Ascending aorta (tissue), 2 donors: Measurements from ENCODE around the gene ARPC4. TPM values are rescaled to one million over a fixed set of nuclear protein-coding genes. Genes with fewer than 3 reads are reported as not detected.

Source experiments
- DNase-seq, 2 donors: peaks; one replicate each; pipeline ENCODE4 v3.0.0-alpha.2; 2019; ENCODE audit warnings: low spot score in 2 of 2
- H3K27ac ChIP-seq, 2 donors: fragments of 200-600 bp; sonication (generic); one replicate each; pipeline ENCODE4 v1.5.1; 2016 to 2017; ENCODE audit warnings: mild to moderate bottlenecking in 1 of 2
- H3K27me3 ChIP-seq: fragments of 200-600 bp; sonication (generic); one replicate; pipeline ENCODE4 v1.5.1; 2017
- H3K36me3 ChIP-seq, 2 donors: fragments of 200-600 bp; sonication (generic); one replicate each; pipeline ENCODE4 v1.5.1; 2016
- H3K4me1 ChIP-seq, 2 donors: fragments of 200-600 bp; sonication (generic); one replicate each; pipeline ENCODE4 v1.5.1; 2016 to 2017; ENCODE audit warnings: mild to moderate bottlenecking in 1 of 2
- H3K4me3 ChIP-seq, 2 donors: fragments of 200-600 bp; sonication (generic); one replicate each; pipeline ENCODE4 v1.5.1; 2016 to 2017; ENCODE audit warnings: mild to moderate bottlenecking in 1 of 2
- H3K9me3 ChIP-seq, 2 donors: fragments of 200-600 bp; sonication (generic); one replicate each; pipeline ENCODE4 v1.5.1; 2016
- CTCF ChIP-seq, 3 experiments: fragments of 200-600 bp in 2 of 3; fragments of 450-650 bp in 1 of 3; sonication (generic) in 2 of 3; IDR thresholded peaks; one replicate each; pipeline ENCODE4 v1.5.1; 2016 to 2019; ENCODE audit warnings: antibody characterized with exemption in 3 of 3, mild to moderate bottlenecking in 1 of 3, moderate library complexity in 1 of 3
- intact Hi-C: fragments of 100-400 bp; cut with DNase I; formaldehyde crosslinking; loops from one replicate; pipeline ENCODE4 v1.15.1; 2023
- total RNA-seq: library from RNA; depleted of rRNA; stranded (reverse); fragments of >200 nt; gene quantifications from one replicate; pipeline ENCODE4 v1.1.0, GENCODE V29; 2016

Gene ARPC4
- total RNA-seq, 1 donor from 2014 or later: 160 TPM

GRCh38 chr3:9754678-9755077, 38.2 kb upstream of the ARPC4 start:
- intact Hi-C loops: no loop called here
- H3K36me3 ChIP-seq: peaks cover 13 to 65% of the 10 kb centered on the region in 2 donors

GRCh38 chr3:9757427-9757826, 35.5 kb upstream of the ARPC4 start:
- Histone ChIP-seq H3K27ac (no peak overlapping the region), H3K4me1 (no peaks in the 10 kb centered on the region), H3K27me3 (no peaks in the 10 kb centered on the region), H3K36me3 (peaks cover 21 to 78% of the 10 kb centered on the region in 2 donors), H3K4me3 (no peak overlapping the region), H3K9me3 (no peaks in the 10 kb centered on the region)
- no peak for TF ChIP-seq CTCF (IDR thresholded peaks at IDR 0.05)
- no peak for DNase-seq
- intact Hi-C loops: no loop called here

More at GRCh38 chr3:9754678-9755077, 38.2 kb upstream of the ARPC4 start:
- Histone ChIP-seq H3K9me3 (no peaks in the 10 kb centered on the region), H3K27me3 (no peaks in the 10 kb centered on the region), H3K4me3 (no peak overlapping the region), H3K4me1 (peaks cover 4 to 9% of the 10 kb centered on the region in 2 donors), H3K27ac (peak overlapping the region in 1 of 2 donors; percentile 49)
- no peak for TF ChIP-seq CTCF (IDR thresholded peaks at IDR 0.05)
- DNase-seq: no peak

- no peaks in the 10 kb centered on the region for H3K27me3 ChIP-seq
- H3K9me3 ChIP-seq: no peaks in the 10 kb centered on the region
- H3K4me3 ChIP-seq: no peak overlapping the region
- intact Hi-C loops: no loop called here
- DNase-seq: no peak
- no peak overlapping the region for H3K27ac ChIP-seq
- no peaks in the 10 kb centered on the region for H3K4me1 ChIP-seq
- TF ChIP-seq CTCF (IDR thresholded peaks at IDR 0.05): no peak
- peaks cover 27 to 66% of the 10 kb centered on the region in 2 donors for H3K36me3 ChIP-seq
Measured at GRCh38 chr3:9760779-9761505, 31.9 kb upstream of the ARPC4 start.

GRCh38 chr3:9761919-9762318, 31.0 kb upstream of the ARPC4 start:
- Histone ChIP-seq H3K27me3 (no peaks in the 10 kb centered on the region), H3K4me3 (no peak overlapping the region), H3K9me3 (no peaks in the 10 kb centered on the region), H3K4me1 (no peaks in the 10 kb centered on the region), H3K36me3 (peaks cover 29 to 60% of the 10 kb centered on the region in 2 donors), H3K27ac (no peak overlapping the region)
- intact Hi-C loops: no loop called here
- TF ChIP-seq CTCF (IDR thresholded peaks at IDR 0.05): no peak
- no peak for DNase-seq

- H3K4me1 ChIP-seq: peaks cover 0 to 3% of the 10 kb centered on the region in 2 donors
- no peaks in the 10 kb centered on the region for H3K27me3 ChIP-seq
- H3K36me3 ChIP-seq: peaks cover 21 to 50% of the 10 kb centered on the region in 2 donors
- H3K27ac ChIP-seq: no peak overlapping the region
- no peak for TF ChIP-seq CTCF (IDR thresholded peaks at IDR 0.05)
- H3K4me3 ChIP-seq: no peak overlapping the region
- DNase-seq: no peak
- intact Hi-C loops: no loop called here
- no peaks in the 10 kb centered on the region for H3K9me3 ChIP-seq
Measured at GRCh38 chr3:9762871-9763270, 30.0 kb upstream of the ARPC4 start.
